Measurements from ENCODE around the gene PDE4D.

Gene PDE4D

GRCh38 chr5:59099270-59099994 is 794.1 kb downstream of the PDE4D start:
- H3K27ac ChIP-seq (replicated peaks): no peak overlapping the region
- no peak for DNase-seq (ENCODE audit: low read depth in 1 of 2, low spot score in 1 of 2)
- H3K27me3 ChIP-seq (ENCODE audit: insufficient read depth, poor library complexity, severe bottlenecking): no peaks in the 10 kb centered on the region
- H3K4me3 ChIP-seq (replicated peaks; ENCODE audit: insufficient read depth, low read length): no peak overlapping the region
- TF ChIP-seq REST (IDR thresholded peaks at IDR 0.05; ENCODE audit: insufficient replicate concordance, low read depth): no peak
- no peak for TF ChIP-seq CTCF (IDR thresholded peaks at IDR 0.05; ENCODE audit: insufficient read depth, low read length)
- no peak for TF ChIP-seq GABPA (IDR thresholded peaks at IDR 0.05; ENCODE audit: low read depth)
- TF ChIP-seq POLR2AphosphoS5 (IDR thresholded peaks at IDR 0.05; ENCODE audit: low read depth): no peak
- no peak for TF ChIP-seq SPI1 (IDR thresholded peaks at IDR 0.05; ENCODE audit: borderline replicate concordance, low read depth)

- TF ChIP-seq REST (IDR thresholded peaks at IDR 0.05; ENCODE audit: insufficient replicate concordance, low read depth) (no peak), SPI1 (IDR thresholded peaks at IDR 0.05; ENCODE audit: borderline replicate concordance, low read depth) (no peak), CTCF (IDR thresholded peaks at IDR 0.05; ENCODE audit: insufficient read depth, low read length) (no peak), GABPA (IDR thresholded peaks at IDR 0.05; ENCODE audit: low read depth) (no peak), POLR2AphosphoS5 (IDR thresholded peaks at IDR 0.05; ENCODE audit: low read depth) (no peak)
- H3K27ac ChIP-seq (replicated peaks): no peak overlapping the region
- no peak for DNase-seq (ENCODE audit: low read depth in 1 of 2, low spot score in 1 of 2)
- H3K27me3 ChIP-seq (ENCODE audit: insufficient read depth, poor library complexity, severe bottlenecking): no peaks in the 10 kb centered on the region
- no peak overlapping the region for H3K4me3 ChIP-seq (replicated peaks; ENCODE audit: insufficient read depth, low read length)
These were observed 794.8 kb downstream of the PDE4D start for GRCh38 chr5:59098743-59099142.

- Histone ChIP-seq H3K4me3 (replicated peaks; ENCODE audit: insufficient read depth, low read length) (no peak overlapping the region), H3K27ac (replicated peaks) (no peak overlapping the region), H3K27me3 (ENCODE audit: insufficient read depth, poor library complexity, severe bottlenecking) (no peaks in the 10 kb centered on the region)
- DNase-seq (ENCODE audit: low read depth in 1 of 2, low spot score in 1 of 2): no peak
- no peak for TF ChIP-seq REST (IDR thresholded peaks at IDR 0.05; ENCODE audit: insufficient replicate concordance, low read depth)
- TF ChIP-seq CTCF (IDR thresholded peaks at IDR 0.05; ENCODE audit: insufficient read depth, low read length): no peak
These were observed 795.8 kb downstream of the PDE4D start for GRCh38 chr5:59097712-59098111.
